K562 (cell line): ENCODE results near the gene CHKB. TPM values are rescaled to one million over a fixed set of nuclear protein-coding genes. Genes with fewer than 3 reads are reported as not detected.

ENCODE experiments used
- BMI1 ChIP-seq: fragments of 150-350 bp; IDR thresholded peaks from 2 replicates; pipeline ENCODE4 v1.6.1; 2014; ENCODE audit warnings: low read length
- GABPA ChIP-seq: fragments of 200-800 bp; sonication (Bioruptor generic); conservative IDR thresholded peaks from 2 replicates; pipeline ENCODE4 v1.6.1; 2016; ENCODE audit warnings: low read depth, missing genetic modification characterization, missing compliant biosample characterization
- GTF2A2 ChIP-seq: IDR thresholded peaks from 2 replicates; pipeline ENCODE4 v1.6.1; 2016; ENCODE audit warnings: mild to moderate bottlenecking, missing genetic modification characterization, missing compliant biosample characterization
- HNRNPH1 ChIP-seq: fragments of 200-400 bp; formaldehyde crosslinking; optimal IDR thresholded peaks from 2 replicates; pipeline ENCODE3; 2017; ENCODE audit warnings: low read depth, mild to moderate bottlenecking, low read length, moderate library complexity
- L3MBTL2 ChIP-seq: fragments of 450-650 bp; IDR thresholded peaks from 2 replicates; pipeline ENCODE4 v1.6.1; 2016; ENCODE audit warnings: mild to moderate bottlenecking, moderate library complexity
- MEIS2 ChIP-seq: fragments of 450-650 bp; IDR thresholded peaks from 2 replicates; pipeline ENCODE4 v1.6.1; 2014; ENCODE audit warnings: mild to moderate bottlenecking; ENCODE audit not compliant: partially characterized antibody
- MTA3 ChIP-seq: fragments of 450-650 bp; formaldehyde crosslinking; IDR thresholded peaks from 2 replicates; pipeline ENCODE4 v1.6.1; 2017; ENCODE audit warnings: mild to moderate bottlenecking, borderline replicate concordance
- ZNF24 ChIP-seq: fragments of 450-650 bp; IDR thresholded peaks from 2 replicates; pipeline ENCODE4 v1.6.1; 2016
- ZNF274 ChIP-seq: IDR thresholded peaks from 2 replicates; pipeline ENCODE4 v1.6.1; 2011; ENCODE audit warnings: low read depth, mild to moderate bottlenecking, low read length, moderate library complexity, borderline replicate concordance
- ZNF699 ChIP-seq: fragments of 250-450 bp; sonication (Bioruptor Pico); IDR thresholded peaks from 2 replicates; pipeline ENCODE4 v1.8.0; 2021; ENCODE audit warnings: mild to moderate bottlenecking, moderate library complexity; ENCODE audit not compliant: insufficient replicate concordance
- polyA plus RNA-seq, 8 experiments: library from polyadenylated mRNA; depleted of rRNA in 4 of 8; stranded (reverse) in 5 of 8; unstranded in 3 of 8; fragments of >200 nt; fragmentation: Nextera tagmentation in 2 of 8; fragmentation: Illumina TruSeq in 1 of 8; extraction: Ambion mirVana in 2 of 8; extraction: Trizol in 1 of 8; gene quantifications; 2 replicates each; pipeline versions ENCODE4 v1.2.1 to v1.2.3, GENCODE V29; 2011 to 2014; ENCODE audit warnings: inconsistent platforms in 1 of 8, missing spikeins in 1 of 8
- total RNA-seq, 7 experiments: library from RNA; depleted of rRNA in 6 of 7; stranded (reverse); fragments of >200 nt in 6 of 7; fragmentation: Illumina TruSeq in 2 of 7; extraction: Trizol in 2 of 7; gene quantifications; 2 replicates each; pipeline versions ENCODE4 v1.2.1 to v1.2.3, GENCODE V29; 2011 to 2021; ENCODE audit warnings: low replicate concordance in 1 of 7
- TF ChIP-seq, protein P1 (sequence below), 2 experiments: IDR thresholded peaks; 2 replicates each; pipeline ENCODE4 v1.6.1; 2012; ENCODE audit warnings: improper control_type of control experiment in 2 of 2, low read depth in 2 of 2, low read length in 2 of 2, borderline replicate concordance in 1 of 2
- TF ChIP-seq, protein P2 (sequence below): sonication (generic); formaldehyde crosslinking; IDR thresholded peaks from 2 replicates; pipeline ENCODE4 v1.8.0; 2022; ENCODE audit warnings: missing genetic modification reagents, mild to moderate bottlenecking, moderate library complexity, borderline replicate concordance
- TF ChIP-seq, protein P3 (sequence below): IDR thresholded peaks from 3 replicates; pipeline ENCODE4 v1.6.1; 2011; ENCODE audit warnings: borderline replicate concordance, mild to moderate bottlenecking, moderate library complexity; ENCODE audit not compliant: insufficient read length; ENCODE audit errors: extremely low read depth
- TF ChIP-seq, protein P4 (sequence below), 2 experiments: fragments of 200-800 bp in 1 of 2; sonication (Bioruptor generic) in 1 of 2; sonication (generic) in 1 of 2; formaldehyde crosslinking in 1 of 2; IDR thresholded peaks in 1 of 2; conservative IDR thresholded peaks in 1 of 2; 2 replicates each; pipeline versions ENCODE4 v1.5.0 to v1.6.1; 2016 to 2020; ENCODE audit warnings: missing compliant biosample characterization in 1 of 2, missing genetic modification characterization in 1 of 2, missing genetic modification reagents in 1 of 2
- TF ChIP-seq, protein P5 (sequence below): fragments of 250-450 bp; sonication (Bioruptor Pico); IDR thresholded peaks from 2 replicates; pipeline ENCODE4 v1.9.0; 2021; ENCODE audit warnings: mild to moderate bottlenecking, inconsistent platforms

CHKB gene
- total and polyA plus RNA-seq, 9 of the 15 experiments (the other 6 are each of a cell fraction or from before 2014, with no cell fraction given) = 2.7 to 31.0 (median 11.0) TPM

DNA sequence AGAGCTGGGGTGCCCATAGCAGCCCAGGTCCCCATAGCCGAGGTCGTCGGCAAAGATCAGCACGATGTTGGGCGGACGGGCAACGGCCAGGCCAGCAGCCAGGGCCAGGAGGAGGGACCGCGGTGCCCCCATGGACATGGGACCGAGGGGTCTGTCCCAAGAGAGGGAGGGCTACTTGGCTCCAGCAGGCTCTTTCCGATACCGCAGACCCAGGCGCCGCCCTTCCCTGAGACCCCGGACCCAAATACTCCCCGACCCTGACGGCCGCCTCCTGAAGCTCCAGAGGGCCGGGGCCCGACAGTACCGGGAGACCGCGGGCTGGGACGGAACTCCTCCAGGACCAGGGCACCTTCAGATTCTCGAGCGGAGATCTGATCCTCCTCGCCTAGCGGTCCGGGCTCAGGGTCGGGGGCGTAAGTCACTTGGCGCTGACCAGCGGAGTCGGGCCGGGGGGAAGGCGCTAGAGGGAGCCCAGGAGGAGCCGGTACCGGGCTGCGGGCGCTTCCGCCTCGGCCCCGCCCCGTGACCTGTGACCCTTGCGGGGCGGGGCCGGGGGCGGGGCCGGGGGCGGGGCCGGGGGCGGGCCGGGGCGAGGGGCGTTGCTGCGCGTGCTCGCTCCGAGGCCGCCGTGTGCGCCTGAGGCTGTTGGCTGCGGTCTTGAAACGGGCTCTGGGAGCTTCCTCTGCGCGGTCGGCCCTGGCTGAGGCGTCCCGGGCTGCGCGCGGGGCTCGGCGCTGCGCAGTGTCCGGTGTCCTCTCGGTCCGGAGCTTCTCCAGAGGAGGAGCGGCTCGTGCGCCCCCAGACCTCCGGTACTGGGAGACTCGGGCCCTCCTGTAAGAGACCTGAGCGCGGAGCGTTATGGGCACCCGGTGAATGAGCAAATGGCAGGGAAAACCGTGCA lies 45.2 kb upstream of the CHKB start, which contains the start of gene ARSA (continued):
- TF ChIP-seq, protein P1, sequence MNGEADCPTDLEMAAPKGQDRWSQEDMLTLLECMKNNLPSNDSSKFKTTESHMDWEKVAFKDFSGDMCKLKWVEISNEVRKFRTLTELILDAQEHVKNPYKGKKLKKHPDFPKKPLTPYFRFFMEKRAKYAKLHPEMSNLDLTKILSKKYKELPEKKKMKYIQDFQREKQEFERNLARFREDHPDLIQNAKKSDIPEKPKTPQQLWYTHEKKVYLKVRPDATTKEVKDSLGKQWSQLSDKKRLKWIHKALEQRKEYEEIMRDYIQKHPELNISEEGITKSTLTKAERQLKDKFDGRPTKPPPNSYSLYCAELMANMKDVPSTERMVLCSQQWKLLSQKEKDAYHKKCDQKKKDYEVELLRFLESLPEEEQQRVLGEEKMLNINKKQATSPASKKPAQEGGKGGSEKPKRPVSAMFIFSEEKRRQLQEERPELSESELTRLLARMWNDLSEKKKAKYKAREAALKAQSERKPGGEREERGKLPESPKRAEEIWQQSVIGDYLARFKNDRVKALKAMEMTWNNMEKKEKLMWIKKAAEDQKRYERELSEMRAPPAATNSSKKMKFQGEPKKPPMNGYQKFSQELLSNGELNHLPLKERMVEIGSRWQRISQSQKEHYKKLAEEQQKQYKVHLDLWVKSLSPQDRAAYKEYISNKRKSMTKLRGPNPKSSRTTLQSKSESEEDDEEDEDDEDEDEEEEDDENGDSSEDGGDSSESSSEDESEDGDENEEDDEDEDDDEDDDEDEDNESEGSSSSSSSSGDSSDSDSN (IDR thresholded peaks at IDR 0.05; ENCODE audit: borderline replicate concordance in 1 of 2, low read depth in 2 of 2, low read length in 2 of 2) = peak; percentile 20 to 79; a peak in 3 of 4 replicates
- TF ChIP-seq MEIS2 (no peak), MTA3 (no peak), GABPA (tag) (peak; percentile 65), ZNF699 (CRISPR knock-in tag) (no peak), GTF2A2 (tag) (no peak), ZNF24 (no peak), HNRNPH1 (no peak), BMI1 (no peak), L3MBTL2 (peak; percentile 70), ZNF274 (no peak)
- TF ChIP-seq, protein P2, sequence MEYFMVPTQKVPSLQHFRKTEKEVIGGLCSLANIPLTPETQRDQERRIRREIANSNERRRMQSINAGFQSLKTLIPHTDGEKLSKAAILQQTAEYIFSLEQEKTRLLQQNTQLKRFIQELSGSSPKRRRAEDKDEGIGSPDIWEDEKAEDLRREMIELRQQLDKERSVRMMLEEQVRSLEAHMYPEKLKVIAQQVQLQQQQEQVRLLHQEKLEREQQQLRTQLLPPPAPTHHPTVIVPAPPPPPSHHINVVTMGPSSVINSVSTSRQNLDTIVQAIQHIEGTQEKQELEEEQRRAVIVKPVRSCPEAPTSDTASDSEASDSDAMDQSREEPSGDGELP (CRISPR knock-in tag) = peak; percentile 57; the same call in 1 of the 2 replicates
- TF ChIP-seq, protein P3, sequence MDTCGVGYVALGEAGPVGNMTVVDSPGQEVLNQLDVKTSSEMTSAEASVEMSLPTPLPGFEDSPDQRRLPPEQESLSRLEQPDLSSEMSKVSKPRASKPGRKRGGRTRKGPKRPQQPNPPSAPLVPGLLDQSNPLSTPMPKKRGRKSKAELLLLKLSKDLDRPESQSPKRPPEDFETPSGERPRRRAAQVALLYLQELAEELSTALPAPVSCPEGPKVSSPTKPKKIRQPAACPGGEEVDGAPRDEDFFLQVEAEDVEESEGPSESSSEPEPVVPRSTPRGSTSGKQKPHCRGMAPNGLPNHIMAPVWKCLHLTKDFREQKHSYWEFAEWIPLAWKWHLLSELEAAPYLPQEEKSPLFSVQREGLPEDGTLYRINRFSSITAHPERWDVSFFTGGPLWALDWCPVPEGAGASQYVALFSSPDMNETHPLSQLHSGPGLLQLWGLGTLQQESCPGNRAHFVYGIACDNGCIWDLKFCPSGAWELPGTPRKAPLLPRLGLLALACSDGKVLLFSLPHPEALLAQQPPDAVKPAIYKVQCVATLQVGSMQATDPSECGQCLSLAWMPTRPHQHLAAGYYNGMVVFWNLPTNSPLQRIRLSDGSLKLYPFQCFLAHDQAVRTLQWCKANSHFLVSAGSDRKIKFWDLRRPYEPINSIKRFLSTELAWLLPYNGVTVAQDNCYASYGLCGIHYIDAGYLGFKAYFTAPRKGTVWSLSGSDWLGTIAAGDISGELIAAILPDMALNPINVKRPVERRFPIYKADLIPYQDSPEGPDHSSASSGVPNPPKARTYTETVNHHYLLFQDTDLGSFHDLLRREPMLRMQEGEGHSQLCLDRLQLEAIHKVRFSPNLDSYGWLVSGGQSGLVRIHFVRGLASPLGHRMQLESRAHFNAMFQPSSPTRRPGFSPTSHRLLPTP = no peak
- TF ChIP-seq, protein P4, sequence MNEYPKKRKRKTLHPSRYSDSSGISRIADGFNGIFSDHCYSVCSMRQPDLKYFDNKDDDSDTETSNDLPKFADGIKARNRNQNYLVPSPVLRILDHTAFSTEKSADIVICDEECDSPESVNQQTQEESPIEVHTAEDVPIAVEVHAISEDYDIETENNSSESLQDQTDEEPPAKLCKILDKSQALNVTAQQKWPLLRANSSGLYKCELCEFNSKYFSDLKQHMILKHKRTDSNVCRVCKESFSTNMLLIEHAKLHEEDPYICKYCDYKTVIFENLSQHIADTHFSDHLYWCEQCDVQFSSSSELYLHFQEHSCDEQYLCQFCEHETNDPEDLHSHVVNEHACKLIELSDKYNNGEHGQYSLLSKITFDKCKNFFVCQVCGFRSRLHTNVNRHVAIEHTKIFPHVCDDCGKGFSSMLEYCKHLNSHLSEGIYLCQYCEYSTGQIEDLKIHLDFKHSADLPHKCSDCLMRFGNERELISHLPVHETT (CRISPR knock-in tag; conservative IDR thresholded peaks at IDR 0.05 in 1 of 2, IDR thresholded peaks at IDR 0.05 in 1 of 2) = 0 out of 4 replicates have a peak, but pooled peaks of 1 of the 2 experiments have one; percentile 23
- TF ChIP-seq, protein P5, sequence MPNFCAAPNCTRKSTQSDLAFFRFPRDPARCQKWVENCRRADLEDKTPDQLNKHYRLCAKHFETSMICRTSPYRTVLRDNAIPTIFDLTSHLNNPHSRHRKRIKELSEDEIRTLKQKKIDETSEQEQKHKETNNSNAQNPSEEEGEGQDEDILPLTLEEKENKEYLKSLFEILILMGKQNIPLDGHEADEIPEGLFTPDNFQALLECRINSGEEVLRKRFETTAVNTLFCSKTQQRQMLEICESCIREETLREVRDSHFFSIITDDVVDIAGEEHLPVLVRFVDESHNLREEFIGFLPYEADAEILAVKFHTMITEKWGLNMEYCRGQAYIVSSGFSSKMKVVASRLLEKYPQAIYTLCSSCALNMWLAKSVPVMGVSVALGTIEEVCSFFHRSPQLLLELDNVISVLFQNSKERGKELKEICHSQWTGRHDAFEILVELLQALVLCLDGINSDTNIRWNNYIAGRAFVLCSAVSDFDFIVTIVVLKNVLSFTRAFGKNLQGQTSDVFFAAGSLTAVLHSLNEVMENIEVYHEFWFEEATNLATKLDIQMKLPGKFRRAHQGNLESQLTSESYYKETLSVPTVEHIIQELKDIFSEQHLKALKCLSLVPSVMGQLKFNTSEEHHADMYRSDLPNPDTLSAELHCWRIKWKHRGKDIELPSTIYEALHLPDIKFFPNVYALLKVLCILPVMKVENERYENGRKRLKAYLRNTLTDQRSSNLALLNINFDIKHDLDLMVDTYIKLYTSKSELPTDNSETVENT (CRISPR knock-in tag) = no peak
